GM23338 (cell line): ENCODE data around the gene BCAS1. TPM values are rescaled to one million over a fixed set of nuclear protein-coding genes. Genes with fewer than 3 reads are reported as not detected.

Experiments used
- ATAC-seq: fragments of 200-7000 bp; cut with Tn5 transposase; 3 replicates; pipeline ENCODE4 v1.9.1; 2020
- DNase-seq: peaks from one replicate; pipeline ENCODE4 v3.0.0-alpha.2; 2015; ENCODE audit warnings: low spot score
- H2AFZ ChIP-seq: fragments of 200-600 bp; sonication (generic); 2 replicates; pipeline ENCODE4 v1.8.0; 2016; ENCODE audit warnings: antibody characterized with exemption, mild to moderate bottlenecking, moderate library complexity
- H3F3A ChIP-seq: fragments of 200-600 bp; sonication (generic); replicated peaks from 2 replicates; pipeline ENCODE4 v1.8.0; 2017; ENCODE audit warnings: antibody characterized with exemption, mixed run types, low read depth
- H3K27ac ChIP-seq: fragments of 200-600 bp; sonication (generic); 2 replicates; pipeline ENCODE4 v1.6.1; 2016; ENCODE audit warnings: low read depth
- H3K27me3 ChIP-seq: fragments of 200-600 bp; sonication (generic); 2 replicates; pipeline ENCODE4 v1.8.0; 2016; ENCODE audit warnings: mild to moderate bottlenecking, mixed run types, moderate library complexity; ENCODE audit not compliant: insufficient read depth
- H3K36me3 ChIP-seq: fragments of 200-600 bp; sonication (generic); 2 replicates; pipeline ENCODE4 v1.8.0; 2016; ENCODE audit warnings: mild to moderate bottlenecking; ENCODE audit not compliant: insufficient read depth
- H3K4me1 ChIP-seq: fragments of 200-600 bp; sonication (generic); 2 replicates; pipeline ENCODE4 v1.8.0; 2016; ENCODE audit warnings: mild to moderate bottlenecking, moderate library complexity; ENCODE audit not compliant: insufficient read depth
- H3K4me2 ChIP-seq: fragments of 200-600 bp; sonication (generic); 2 replicates; pipeline ENCODE4 v1.7.1; 2017; ENCODE audit warnings: mixed run types
- H3K4me3 ChIP-seq: fragments of 200-600 bp; sonication (generic); 2 replicates; pipeline ENCODE4 v1.6.1; 2016; ENCODE audit warnings: mixed run types
- H3K79me2 ChIP-seq: fragments of 200-600 bp; sonication (generic); replicated peaks from 2 replicates; pipeline ENCODE4 v1.8.0; 2017; ENCODE audit warnings: mild to moderate bottlenecking; ENCODE audit not compliant: insufficient read depth
- H3K9me2 ChIP-seq: fragments of 200-600 bp; sonication (generic); 2 replicates; pipeline ENCODE4 v1.8.0; 2017; ENCODE audit not compliant: insufficient read depth
- H4K20me1 ChIP-seq: fragments of 200-600 bp; sonication (generic); replicated peaks from 2 replicates; pipeline ENCODE4 v1.8.0; 2017; ENCODE audit warnings: mild to moderate bottlenecking; ENCODE audit not compliant: insufficient read depth
- H3K27ac Mint-ChIP-seq: 2 replicates; pipeline ENCODE4 v1.8.0; 2020; ENCODE audit warnings: inconsistent platforms, mild to moderate bottlenecking, moderate library complexity, mixed read lengths
- H3K27me3 Mint-ChIP-seq: 3 replicates; pipeline ENCODE4 v1.8.0; 2022; ENCODE audit warnings: low read depth, mild to moderate bottlenecking, moderate library complexity, mixed read lengths, inconsistent platforms; ENCODE audit not compliant: insufficient read depth, poor library complexity
- H3K36me3 Mint-ChIP-seq: 3 replicates; pipeline ENCODE4 v1.8.0; 2021; ENCODE audit warnings: low read depth, mild to moderate bottlenecking, inconsistent platforms, moderate library complexity, mixed read lengths
- H3K4me1 Mint-ChIP-seq: 3 replicates; pipeline ENCODE4 v1.8.0; 2020; ENCODE audit warnings: mild to moderate bottlenecking, inconsistent platforms, mixed read lengths
- H3K4me3 Mint-ChIP-seq: 3 replicates; pipeline ENCODE4 v1.8.0; 2021; ENCODE audit warnings: moderate library complexity, mild to moderate bottlenecking, inconsistent platforms, mixed read lengths
- H3K9me3 Mint-ChIP-seq: 3 replicates; pipeline ENCODE4 v1.8.0; 2020; ENCODE audit warnings: moderate library complexity, mild to moderate bottlenecking, inconsistent platforms, mixed read lengths
- CREB1 ChIP-seq: fragments of 250-450 bp; sonication (Bioruptor Pico); IDR thresholded peaks from 2 replicates; pipeline ENCODE4 v1.5.0; 2020; ENCODE audit warnings: low read depth, mild to moderate bottlenecking, moderate library complexity
- EZH2 ChIP-seq: fragments of 200-600 bp; sonication (generic); IDR thresholded peaks from one replicate; pipeline ENCODE4 v1.8.0; 2017; ENCODE audit warnings: antibody characterized with exemption, mild to moderate bottlenecking, low read depth; ENCODE audit not compliant: unreplicated experiment
- NANOG ChIP-seq: IDR thresholded peaks from 2 replicates; pipeline ENCODE4 v1.6.1; 2016; ENCODE audit warnings: antibody characterized with exemption, borderline replicate concordance
- POLR2AphosphoS5 ChIP-seq: IDR thresholded peaks from 2 replicates; pipeline ENCODE4 v1.6.1; 2016; ENCODE audit warnings: antibody characterized with exemption, low read depth
- STAT1 ChIP-seq: IDR thresholded peaks from one replicate; pipeline ENCODE4 v1.6.1; 2016; ENCODE audit warnings: antibody characterized with exemption; ENCODE audit not compliant: unreplicated experiment
- ZNF114 ChIP-seq: fragments of 250-450 bp; sonication (Bioruptor Pico); IDR thresholded peaks from 2 replicates; pipeline ENCODE4 v1.5.0; 2020; ENCODE audit warnings: mild to moderate bottlenecking, moderate library complexity
- polyA plus RNA-seq: library from polyadenylated mRNA; unstranded; fragments of >200 nt; fragmentation: Nextera tagmentation; extraction: Ambion mirVana; gene quantifications from 2 replicates; pipeline ENCODE4 v1.2.1, GENCODE V29; 2016
- total RNA-seq: library from RNA; depleted of rRNA; stranded (reverse); fragments of >200 nt; shearing (Covaris generic); gene quantifications from 2 replicates; pipeline ENCODE4 v1.2.3, GENCODE V29; 2014
- TF ChIP-seq, protein P1 (sequence below), 2 experiments: fragments of 200-600 bp in 1 of 2; sonication (generic) in 1 of 2; conservative IDR thresholded peaks; 2 replicates each; pipeline versions ENCODE4 v1.5.1 to v1.6.1; 2016 to 2017; ENCODE audit warnings: antibody characterized with exemption in 2 of 2, low read depth in 2 of 2, mild to moderate bottlenecking in 2 of 2, moderate library complexity in 1 of 2
- TF ChIP-seq, protein P2 (sequence below): IDR thresholded peaks from 2 replicates; pipeline ENCODE4 v1.6.1; 2016; ENCODE audit warnings: antibody characterized with exemption
- TF ChIP-seq, protein P3 (sequence below): IDR thresholded peaks from one replicate; pipeline ENCODE4 v1.6.1; 2018; ENCODE audit warnings: antibody characterized with exemption; ENCODE audit not compliant: unreplicated experiment
- TF ChIP-seq, protein P4 (sequence below): fragments of 250-450 bp; sonication (Bioruptor Pico); IDR thresholded peaks from 2 replicates; pipeline ENCODE4 v1.5.0; 2020; ENCODE audit warnings: mild to moderate bottlenecking, moderate library complexity

The BCAS1 gene
- total and polyA plus RNA-seq, 2 experiments from 2014 or later: 0.17 to 0.19 TPM

DNA sequence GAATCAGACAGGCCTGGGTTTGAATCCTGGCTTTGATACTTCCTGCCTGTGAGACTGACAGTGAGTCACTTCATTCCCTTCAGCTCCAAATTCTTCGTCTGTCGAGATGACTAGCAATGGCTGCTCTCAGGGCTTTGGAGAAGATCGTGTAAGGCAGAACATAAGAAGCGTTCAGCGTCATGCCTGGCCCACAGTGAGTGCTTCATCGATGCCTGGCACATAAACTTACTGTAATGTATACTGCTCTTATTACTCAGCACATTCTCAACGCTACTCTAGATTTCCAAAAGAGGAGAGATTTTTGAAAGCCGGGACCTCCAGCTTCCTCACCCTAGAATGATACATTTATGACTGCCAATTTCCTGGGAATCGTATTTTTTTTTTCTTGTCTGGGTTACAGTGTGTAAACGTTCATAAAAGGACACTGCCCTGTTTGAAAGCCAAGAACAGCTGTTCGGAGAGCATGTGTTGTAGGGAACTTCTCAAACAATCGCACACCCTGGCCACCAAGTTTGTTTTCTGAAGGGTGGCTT is 16.2 kb upstream of the BCAS1 start (continued):
- TF ChIP-seq CREB1 (CRISPR knock-in tag): no peak
- no peak for TF ChIP-seq EZH2
- TF ChIP-seq, protein P1, sequence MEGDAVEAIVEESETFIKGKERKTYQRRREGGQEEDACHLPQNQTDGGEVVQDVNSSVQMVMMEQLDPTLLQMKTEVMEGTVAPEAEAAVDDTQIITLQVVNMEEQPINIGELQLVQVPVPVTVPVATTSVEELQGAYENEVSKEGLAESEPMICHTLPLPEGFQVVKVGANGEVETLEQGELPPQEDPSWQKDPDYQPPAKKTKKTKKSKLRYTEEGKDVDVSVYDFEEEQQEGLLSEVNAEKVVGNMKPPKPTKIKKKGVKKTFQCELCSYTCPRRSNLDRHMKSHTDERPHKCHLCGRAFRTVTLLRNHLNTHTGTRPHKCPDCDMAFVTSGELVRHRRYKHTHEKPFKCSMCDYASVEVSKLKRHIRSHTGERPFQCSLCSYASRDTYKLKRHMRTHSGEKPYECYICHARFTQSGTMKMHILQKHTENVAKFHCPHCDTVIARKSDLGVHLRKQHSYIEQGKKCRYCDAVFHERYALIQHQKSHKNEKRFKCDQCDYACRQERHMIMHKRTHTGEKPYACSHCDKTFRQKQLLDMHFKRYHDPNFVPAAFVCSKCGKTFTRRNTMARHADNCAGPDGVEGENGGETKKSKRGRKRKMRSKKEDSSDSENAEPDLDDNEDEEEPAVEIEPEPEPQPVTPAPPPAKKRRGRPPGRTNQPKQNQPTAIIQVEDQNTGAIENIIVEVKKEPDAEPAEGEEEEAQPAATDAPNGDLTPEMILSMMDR (conservative IDR thresholded peaks at IDR 0.05; ENCODE audit: low read depth in 2 of 2): no peak

DNA sequence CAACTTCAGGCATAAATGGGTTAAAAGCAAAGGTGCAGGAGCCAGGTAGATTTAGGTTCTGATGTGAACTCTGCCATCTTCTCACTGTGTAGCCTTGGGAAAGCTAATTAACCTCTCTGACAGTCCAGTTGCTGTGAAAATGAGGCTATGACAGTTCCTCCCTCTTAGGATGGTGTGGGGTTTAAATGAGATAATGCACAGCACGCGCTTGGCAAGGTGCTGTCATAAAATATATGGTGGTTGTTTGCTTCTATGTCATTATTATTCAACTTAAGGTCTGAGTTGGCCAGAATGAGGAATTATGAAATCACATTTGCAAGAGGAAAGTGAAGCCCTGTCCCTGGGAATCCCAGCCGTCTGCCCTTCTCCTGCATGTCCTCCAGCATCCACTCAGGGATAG is 15.5 kb upstream of the BCAS1 start:
- H4K20me1 ChIP-seq: no peaks in the 10 kb centered on the region
- H3K79me2 ChIP-seq: no peaks in the 10 kb centered on the region
- no peaks in the 10 kb centered on the region for H3K9me3 Mint-ChIP-seq
- 0 out of 2 replicates have a peak, but pooled peaks cover 4% of the 10 kb centered on the region for H3K9me2 ChIP-seq
- H3K4me3 ChIP-seq: no peak overlapping the region
- no peaks in the 10 kb centered on the region for H3K4me1 Mint-ChIP-seq
- no peaks in the 10 kb centered on the region for H3K36me3 ChIP-seq
- no peaks in the 10 kb centered on the region for H3K4me1 ChIP-seq
- H3K27ac ChIP-seq: no peak overlapping the region
- H3K27me3 Mint-ChIP-seq: no peaks in the 10 kb centered on the region
- H3K4me2 ChIP-seq: no peak overlapping the region
- H2AFZ ChIP-seq: no peak overlapping the region
- H3K36me3 Mint-ChIP-seq: no peaks in the 10 kb centered on the region
- no peaks in the 10 kb centered on the region for H3K27me3 ChIP-seq
- no peak overlapping the region for H3K27ac Mint-ChIP-seq
- DNase-seq: no peak
- ATAC-seq: no peak
- no peak overlapping the region for H3K4me3 Mint-ChIP-seq
- H3F3A ChIP-seq: no peaks in the 10 kb centered on the region
- TF ChIP-seq, protein P2, sequence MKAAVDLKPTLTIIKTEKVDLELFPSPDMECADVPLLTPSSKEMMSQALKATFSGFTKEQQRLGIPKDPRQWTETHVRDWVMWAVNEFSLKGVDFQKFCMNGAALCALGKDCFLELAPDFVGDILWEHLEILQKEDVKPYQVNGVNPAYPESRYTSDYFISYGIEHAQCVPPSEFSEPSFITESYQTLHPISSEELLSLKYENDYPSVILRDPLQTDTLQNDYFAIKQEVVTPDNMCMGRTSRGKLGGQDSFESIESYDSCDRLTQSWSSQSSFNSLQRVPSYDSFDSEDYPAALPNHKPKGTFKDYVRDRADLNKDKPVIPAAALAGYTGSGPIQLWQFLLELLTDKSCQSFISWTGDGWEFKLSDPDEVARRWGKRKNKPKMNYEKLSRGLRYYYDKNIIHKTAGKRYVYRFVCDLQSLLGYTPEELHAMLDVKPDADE: no peak
- TF ChIP-seq, protein P3, sequence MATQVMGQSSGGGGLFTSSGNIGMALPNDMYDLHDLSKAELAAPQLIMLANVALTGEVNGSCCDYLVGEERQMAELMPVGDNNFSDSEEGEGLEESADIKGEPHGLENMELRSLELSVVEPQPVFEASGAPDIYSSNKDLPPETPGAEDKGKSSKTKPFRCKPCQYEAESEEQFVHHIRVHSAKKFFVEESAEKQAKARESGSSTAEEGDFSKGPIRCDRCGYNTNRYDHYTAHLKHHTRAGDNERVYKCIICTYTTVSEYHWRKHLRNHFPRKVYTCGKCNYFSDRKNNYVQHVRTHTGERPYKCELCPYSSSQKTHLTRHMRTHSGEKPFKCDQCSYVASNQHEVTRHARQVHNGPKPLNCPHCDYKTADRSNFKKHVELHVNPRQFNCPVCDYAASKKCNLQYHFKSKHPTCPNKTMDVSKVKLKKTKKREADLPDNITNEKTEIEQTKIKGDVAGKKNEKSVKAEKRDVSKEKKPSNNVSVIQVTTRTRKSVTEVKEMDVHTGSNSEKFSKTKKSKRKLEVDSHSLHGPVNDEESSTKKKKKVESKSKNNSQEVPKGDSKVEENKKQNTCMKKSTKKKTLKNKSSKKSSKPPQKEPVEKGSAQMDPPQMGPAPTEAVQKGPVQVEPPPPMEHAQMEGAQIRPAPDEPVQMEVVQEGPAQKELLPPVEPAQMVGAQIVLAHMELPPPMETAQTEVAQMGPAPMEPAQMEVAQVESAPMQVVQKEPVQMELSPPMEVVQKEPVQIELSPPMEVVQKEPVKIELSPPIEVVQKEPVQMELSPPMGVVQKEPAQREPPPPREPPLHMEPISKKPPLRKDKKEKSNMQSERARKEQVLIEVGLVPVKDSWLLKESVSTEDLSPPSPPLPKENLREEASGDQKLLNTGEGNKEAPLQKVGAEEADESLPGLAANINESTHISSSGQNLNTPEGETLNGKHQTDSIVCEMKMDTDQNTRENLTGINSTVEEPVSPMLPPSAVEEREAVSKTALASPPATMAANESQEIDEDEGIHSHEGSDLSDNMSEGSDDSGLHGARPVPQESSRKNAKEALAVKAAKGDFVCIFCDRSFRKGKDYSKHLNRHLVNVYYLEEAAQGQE: no peak
- TF ChIP-seq ZNF114 (CRISPR knock-in tag) (no peak), STAT1 (no peak), POLR2AphosphoS5 (no peak), NANOG (no peak)
- TF ChIP-seq, protein P1 (conservative IDR thresholded peaks at IDR 0.05; ENCODE audit: low read depth in 2 of 2): no peak
- TF ChIP-seq, protein P4, sequence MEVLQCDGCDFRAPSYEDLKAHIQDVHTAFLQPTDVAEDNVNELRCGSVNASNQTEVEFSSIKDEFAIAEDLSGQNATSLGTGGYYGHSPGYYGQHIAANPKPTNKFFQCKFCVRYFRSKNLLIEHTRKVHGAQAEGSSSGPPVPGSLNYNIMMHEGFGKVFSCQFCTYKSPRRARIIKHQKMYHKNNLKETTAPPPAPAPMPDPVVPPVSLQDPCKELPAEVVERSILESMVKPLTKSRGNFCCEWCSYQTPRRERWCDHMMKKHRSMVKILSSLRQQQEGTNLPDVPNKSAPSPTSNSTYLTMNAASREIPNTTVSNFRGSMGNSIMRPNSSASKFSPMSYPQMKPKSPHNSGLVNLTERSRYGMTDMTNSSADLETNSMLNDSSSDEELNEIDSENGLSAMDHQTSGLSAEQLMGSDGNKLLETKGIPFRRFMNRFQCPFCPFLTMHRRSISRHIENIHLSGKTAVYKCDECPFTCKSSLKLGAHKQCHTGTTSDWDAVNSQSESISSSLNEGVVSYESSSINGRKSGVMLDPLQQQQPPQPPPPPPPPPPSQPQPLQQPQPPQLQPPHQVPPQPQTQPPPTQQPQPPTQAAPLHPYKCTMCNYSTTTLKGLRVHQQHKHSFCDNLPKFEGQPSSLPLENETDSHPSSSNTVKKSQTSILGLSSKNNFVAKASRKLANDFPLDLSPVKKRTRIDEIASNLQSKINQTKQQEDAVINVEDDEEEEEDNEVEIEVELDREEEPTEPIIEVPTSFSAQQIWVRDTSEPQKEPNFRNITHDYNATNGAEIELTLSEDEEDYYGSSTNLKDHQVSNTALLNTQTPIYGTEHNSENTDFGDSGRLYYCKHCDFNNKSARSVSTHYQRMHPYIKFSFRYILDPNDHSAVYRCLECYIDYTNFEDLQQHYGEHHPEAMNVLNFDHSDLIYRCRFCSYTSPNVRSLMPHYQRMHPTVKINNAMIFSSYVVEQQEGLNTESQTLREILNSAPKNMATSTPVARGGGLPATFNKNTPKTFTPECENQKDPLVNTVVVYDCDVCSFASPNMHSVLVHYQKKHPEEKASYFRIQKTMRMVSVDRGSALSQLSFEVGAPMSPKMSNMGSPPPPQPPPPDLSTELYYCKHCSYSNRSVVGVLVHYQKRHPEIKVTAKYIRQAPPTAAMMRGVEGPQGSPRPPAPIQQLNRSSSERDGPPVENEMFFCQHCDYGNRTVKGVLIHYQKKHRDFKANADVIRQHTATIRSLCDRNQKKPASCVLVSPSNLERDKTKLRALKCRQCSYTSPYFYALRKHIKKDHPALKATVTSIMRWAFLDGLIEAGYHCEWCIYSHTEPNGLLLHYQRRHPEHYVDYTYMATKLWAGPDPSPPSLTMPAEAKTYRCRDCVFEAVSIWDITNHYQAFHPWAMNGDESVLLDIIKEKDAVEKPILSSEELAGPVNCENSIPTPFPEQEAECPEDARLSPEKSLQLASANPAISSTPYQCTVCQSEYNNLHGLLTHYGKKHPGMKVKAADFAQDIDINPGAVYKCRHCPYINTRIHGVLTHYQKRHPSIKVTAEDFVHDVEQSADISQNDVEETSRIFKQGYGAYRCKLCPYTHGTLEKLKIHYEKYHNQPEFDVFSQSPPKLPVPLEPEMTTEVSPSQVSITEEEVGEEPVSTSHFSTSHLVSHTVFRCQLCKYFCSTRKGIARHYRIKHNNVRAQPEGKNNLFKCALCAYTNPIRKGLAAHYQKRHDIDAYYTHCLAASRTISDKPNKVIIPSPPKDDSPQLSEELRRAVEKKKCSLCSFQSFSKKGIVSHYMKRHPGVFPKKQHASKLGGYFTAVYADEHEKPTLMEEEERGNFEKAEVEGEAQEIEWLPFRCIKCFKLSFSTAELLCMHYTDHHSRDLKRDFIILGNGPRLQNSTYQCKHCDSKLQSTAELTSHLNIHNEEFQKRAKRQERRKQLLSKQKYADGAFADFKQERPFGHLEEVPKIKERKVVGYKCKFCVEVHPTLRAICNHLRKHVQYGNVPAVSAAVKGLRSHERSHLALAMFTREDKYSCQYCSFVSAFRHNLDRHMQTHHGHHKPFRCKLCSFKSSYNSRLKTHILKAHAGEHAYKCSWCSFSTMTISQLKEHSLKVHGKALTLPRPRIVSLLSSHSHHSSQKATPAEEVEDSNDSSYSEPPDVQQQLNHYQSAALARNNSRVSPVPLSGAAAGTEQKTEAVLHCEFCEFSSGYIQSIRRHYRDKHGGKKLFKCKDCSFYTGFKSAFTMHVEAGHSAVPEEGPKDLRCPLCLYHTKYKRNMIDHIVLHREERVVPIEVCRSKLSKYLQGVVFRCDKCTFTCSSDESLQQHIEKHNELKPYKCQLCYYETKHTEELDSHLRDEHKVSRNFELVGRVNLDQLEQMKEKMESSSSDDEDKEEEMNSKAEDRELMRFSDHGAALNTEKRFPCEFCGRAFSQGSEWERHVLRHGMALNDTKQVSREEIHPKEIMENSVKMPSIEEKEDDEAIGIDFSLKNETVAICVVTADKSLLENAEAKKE (CRISPR knock-in tag): no peak
